K562 (cell line): ENCODE measurements around the gene SPAM1. TPM values are rescaled to one million over a fixed set of nuclear protein-coding genes. Genes with fewer than 3 reads are reported as not detected.

Source experiments
- ATAC-seq: fragments of 200-7000 bp; cut with Tn5 transposase; 3 replicates; pipeline ENCODE4 v1.9.1; 2020; ENCODE audit warnings: moderate library complexity
- BruUV-seq: library from RNA; stranded (reverse); fragments of 400-500 nt; replicated peaks from 2 replicates; lab custom pipeline; 2021; lab: Mats Ljungman, UMichigan
- CTCF ChIA-PET: fragments of 300-600 bp; formaldehyde crosslinking; extraction: SDS; loops from one replicate; lab custom pipeline; 2021; ENCODE audit warnings: low intra/inter-chr PET ratio; lab: Yijun Ruan, JAX
- POLR2A ChIA-PET: fragments of 300-600, 350-650 bp; sonication (Branson Sonifier 250); formaldehyde crosslinking; extraction: SDS; loops from one replicate; lab custom pipeline; 2021; ENCODE audit warnings: antibody characterized with exemption, inconsistent platforms; lab: Yijun Ruan, JAX
- DNase-seq, 4 experiments: peaks; one replicate each; pipeline versions ENCODE4 v3.0.0 to v3.0.0-alpha.2; 2011 to 2018; ENCODE audit warnings: low spot score in 3 of 4, mixed read lengths in 3 of 4; ENCODE audit errors: extremely low read depth in 1 of 4
- FAIRE-seq: peaks from 2 replicates; lab custom pipeline; 2011; peaks lifted over from hg19 to GRCh38; lab: Jason Lieb, UNC
- H2AFZ ChIP-seq: 2 replicates; pipeline ENCODE4 v1.6.0; 2011; ENCODE audit warnings: low read depth, low read length, control low read depth, inconsistent platforms
- H3K27ac ChIP-seq: fragments of 200-600 bp; 3 replicates; pipeline ENCODE4 v1.8.0; 2011; ENCODE audit warnings: low read depth, mild to moderate bottlenecking, control low read depth, inconsistent platforms, low read length, moderate library complexity, mixed read lengths; ENCODE audit errors: extremely low read depth
- H3K27me3 ChIP-seq, 2 experiments: fragments of 300-600 bp in 1 of 2; 2 replicates in 1 of 2; 3 replicates in 1 of 2; pipeline versions ENCODE4 v1.6.0 to v1.8.0; 2011; ENCODE audit warnings: inconsistent platforms in 2 of 2, low read length in 2 of 2, mild to moderate bottlenecking in 1 of 2, mixed read lengths in 1 of 2, moderate library complexity in 1 of 2; ENCODE audit not compliant: control insufficient read depth in 2 of 2, insufficient read depth in 2 of 2
- H3K36me3 ChIP-seq: fragments of 300-600 bp; 3 replicates; pipeline ENCODE4 v1.8.0; 2011; ENCODE audit warnings: mild to moderate bottlenecking, low read length, inconsistent platforms; ENCODE audit not compliant: control insufficient read depth, insufficient read depth
- H3K4me1 ChIP-seq, 2 experiments: fragments of 200-600 bp in 1 of 2; replicated peaks in 1 of 2; 2 replicates in 1 of 2; 3 replicates in 1 of 2; pipeline versions ENCODE4 v1.5.1 to v1.8.0; 2011; ENCODE audit warnings: inconsistent platforms in 2 of 2, low read length in 2 of 2, mild to moderate bottlenecking in 1 of 2, mixed read lengths in 1 of 2, moderate library complexity in 1 of 2; ENCODE audit not compliant: control insufficient read depth in 2 of 2, insufficient read depth in 2 of 2
- H3K4me2 ChIP-seq: 2 replicates; pipeline ENCODE4 v1.6.1; 2011; ENCODE audit warnings: low read length, control low read depth, inconsistent platforms, mixed read lengths; ENCODE audit not compliant: insufficient read depth
- H3K4me3 ChIP-seq: fragments of 200-600 bp; sonication (generic), shearing (Covaris generic); 2 replicates; pipeline ENCODE4 v1.5.1; 2016; ENCODE audit warnings: control low read depth, inconsistent platforms
- H3K79me2 ChIP-seq: fragments of 200-600 bp; 3 replicates; pipeline ENCODE4 v1.8.0; 2011; ENCODE audit warnings: low read length, inconsistent platforms; ENCODE audit not compliant: control insufficient read depth, insufficient read depth
- H3K9ac ChIP-seq, 2 experiments: 2 replicates each; pipeline versions ENCODE4 v1.6.0 to v1.6.1; 2011; ENCODE audit warnings: low read depth in 2 of 2, low read length in 2 of 2, control low read depth in 1 of 2, inconsistent platforms in 1 of 2, mild to moderate bottlenecking in 1 of 2, mixed read lengths in 1 of 2; ENCODE audit not compliant: insufficient read depth in 1 of 2
- H3K9me1 ChIP-seq: one replicate; pipeline ENCODE4 v1.6.0; 2011; ENCODE audit warnings: inconsistent platforms, mild to moderate bottlenecking, low read length, moderate library complexity; ENCODE audit not compliant: control insufficient read depth, insufficient read depth
- H3K9me3 ChIP-seq: replicated peaks from 2 replicates; pipeline ENCODE4 v1.5.1; 2011; ENCODE audit warnings: low read depth, low read length, inconsistent platforms; ENCODE audit not compliant: control insufficient read depth, insufficient read depth
- H4K20me1 ChIP-seq: replicated peaks from 2 replicates; pipeline ENCODE4 v1.6.1; 2011; ENCODE audit warnings: low read length, inconsistent platforms, mixed read lengths; ENCODE audit not compliant: control insufficient read depth, insufficient read depth
- ATF4 ChIP-seq: fragments of 450-650 bp; formaldehyde crosslinking; IDR thresholded peaks from 2 replicates; pipeline ENCODE4 v1.4.0; 2022; ENCODE audit warnings: mild to moderate bottlenecking, moderate library complexity
- DDX20 ChIP-seq: fragments of 450-650 bp; IDR thresholded peaks from 2 replicates; pipeline ENCODE4 v1.6.1; 2016; ENCODE audit warnings: missing genetic modification characterization, low read depth, mild to moderate bottlenecking, missing compliant biosample characterization, moderate library complexity
- FOS ChIP-seq: IDR thresholded peaks from 3 replicates; pipeline ENCODE4 v1.6.1; 2011; ENCODE audit not compliant: insufficient read length; ENCODE audit errors: extremely low read depth
- FOXO4 ChIP-seq: fragments of 450-650 bp; formaldehyde crosslinking; IDR thresholded peaks from 2 replicates; pipeline ENCODE4 v1.4.0; 2020; ENCODE audit warnings: mild to moderate bottlenecking, moderate library complexity
- NCOA6 ChIP-seq: fragments of 450-650 bp; IDR thresholded peaks from 2 replicates; pipeline ENCODE4 v1.6.1; 2017; ENCODE audit warnings: mild to moderate bottlenecking
- NFRKB ChIP-seq: fragments of 450-650 bp; IDR thresholded peaks from 2 replicates; pipeline ENCODE4 v1.6.1; 2016; ENCODE audit warnings: low read depth
- NKRF ChIP-seq: fragments of 450-650 bp; IDR thresholded peaks from 2 replicates; pipeline ENCODE4 v1.6.1; 2016; ENCODE audit warnings: borderline replicate concordance
- NRF1 ChIP-seq, 2 experiments: fragments of 450-650 bp; IDR thresholded peaks in 1 of 2; conservative IDR thresholded peaks in 1 of 2; 2 replicates each; pipeline ENCODE4 v1.6.1; 2014; ENCODE audit warnings: mild to moderate bottlenecking in 2 of 2
- PYGO2 ChIP-seq: fragments of 450-650 bp; IDR thresholded peaks from 2 replicates; pipeline ENCODE4 v1.6.1; 2016; ENCODE audit warnings: mild to moderate bottlenecking, missing genetic modification characterization, moderate library complexity, missing compliant biosample characterization
- TCFL5 ChIP-seq: fragments of 250-450 bp; sonication (Bioruptor Pico); conservative IDR thresholded peaks from 2 replicates; pipeline ENCODE4 v1.6.1; 2021; ENCODE audit warnings: mild to moderate bottlenecking, moderate library complexity, matching md5 sums
- ZFP1 ChIP-seq: fragments of 450-650 bp; formaldehyde crosslinking; IDR thresholded peaks from 2 replicates; pipeline ENCODE4 v1.4.0; 2020; ENCODE audit warnings: mild to moderate bottlenecking, mixed read lengths
- ZNF41 ChIP-seq: fragments of 250-450 bp; sonication (Bioruptor Pico); conservative IDR thresholded peaks from 2 replicates; pipeline ENCODE4 v1.4.0; 2020; ENCODE audit warnings: mild to moderate bottlenecking
- ZZZ3 ChIP-seq: fragments of 450-650 bp; IDR thresholded peaks from 2 replicates; pipeline ENCODE4 v1.6.1; 2016; ENCODE audit warnings: antibody characterized with exemption, mild to moderate bottlenecking, moderate library complexity
- WGBS: fragments of 100-300 bp; shearing (Covaris generic); methylation state at CpG from one replicate; pipeline ENCODE4 v1.1.6; 2016; ENCODE audit warnings: low coverage, mixed read lengths; ENCODE audit not compliant: insufficient coverage; ENCODE audit errors: missing lambda C conversion rate; 5-methylcytosine and 5-hydroxymethylcytosine counted together
- in situ Hi-C: fragments of 300-500 bp; cut with MboI; formaldehyde crosslinking; loops from 4 replicates; pipeline ENCODE4 v1.15.0; 2018; ENCODE audit warnings: inconsistent platforms, mixed read lengths
- intact Hi-C: fragments of 100-400 bp; cut with micrococcal nuclease; formaldehyde crosslinking; loops from 2 replicates; pipeline ENCODE4 v1.14.2; 2022
- polyA plus RNA-seq, 8 experiments: library from polyadenylated mRNA; depleted of rRNA in 4 of 8; stranded (reverse) in 5 of 8; unstranded in 3 of 8; fragments of >200 nt; fragmentation: Nextera tagmentation in 2 of 8; fragmentation: Illumina TruSeq in 1 of 8; extraction: Ambion mirVana in 2 of 8; extraction: Trizol in 1 of 8; gene quantifications; 2 replicates each; pipeline versions ENCODE4 v1.2.1 to v1.2.3, GENCODE V29; 2011 to 2014; ENCODE audit warnings: inconsistent platforms in 1 of 8, missing spikeins in 1 of 8
- total RNA-seq, 7 experiments: library from RNA; depleted of rRNA in 6 of 7; stranded (reverse); fragments of >200 nt in 6 of 7; fragmentation: Illumina TruSeq in 2 of 7; extraction: Trizol in 2 of 7; gene quantifications; 2 replicates each; pipeline versions ENCODE4 v1.2.1 to v1.2.3, GENCODE V29; 2011 to 2021; ENCODE audit warnings: low replicate concordance in 1 of 7
- TF ChIP-seq, protein P1 (sequence below): fragments of 250-450 bp; sonication (Bioruptor Pico); IDR thresholded peaks from 2 replicates; pipeline ENCODE4 v1.8.0; 2021; ENCODE audit warnings: borderline replicate concordance, mild to moderate bottlenecking, moderate library complexity; ENCODE audit not compliant: poor library complexity, severe bottlenecking

Gene SPAM1
- total and polyA plus RNA-seq, 9 of the 15 experiments (the other 6 are each of a cell fraction or from before 2014, with no cell fraction given): not detected

DNA sequence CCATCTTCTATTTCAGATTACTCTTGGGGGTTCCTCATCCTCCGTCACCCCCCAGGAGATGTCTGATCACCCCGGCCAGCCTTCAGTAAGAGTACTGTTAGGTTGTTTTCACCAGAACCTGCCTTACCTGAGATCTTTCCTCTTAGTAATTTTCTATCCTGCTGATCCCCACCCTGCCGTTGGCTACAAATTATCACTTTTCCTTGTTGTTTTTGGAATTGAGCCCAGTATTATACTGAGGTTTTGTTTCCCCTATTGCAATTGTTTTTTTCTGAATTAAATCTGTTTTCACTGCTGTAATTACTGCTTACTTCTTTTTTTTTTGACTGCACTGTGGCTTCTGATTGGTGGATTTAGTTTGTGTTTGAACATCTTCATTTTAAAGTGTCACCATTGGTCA lies 14.7 kb downstream of the SPAM1 start:
- Histone ChIP-seq H2AFZ (no peak overlapping the region), H3K27me3 (no peaks in the 10 kb centered on the region), H4K20me1 (no peaks in the 10 kb centered on the region), H3K79me2 (no peaks in the 10 kb centered on the region), H3K9me1 (no peaks in the 10 kb centered on the region), H3K9me3 (no peaks in the 10 kb centered on the region), H3K4me2 (no peak overlapping the region), H3K36me3 (no peaks in the 10 kb centered on the region), H3K27ac (no peak overlapping the region), H3K4me1 (no peaks in the 10 kb centered on the region), H3K9ac (no peak overlapping the region), H3K4me3 (no peak overlapping the region)
- intact Hi-C loops: no loop called here
- DNase-seq (no peak), FAIRE-seq (no peak), ATAC-seq (no peak)
- in situ Hi-C loops: no loop called here
- BruUV-seq: no TSS peak
- WGBS: 0% methylated on average over 3 of the region's 3 CpGs
- ChIA-PET CTCF (no interaction called here), POLR2A (no interaction called here)
- TF ChIP-seq ZFP1 (CRISPR knock-in tag) (no peak), ZNF41 (CRISPR knock-in tag) (no peak), DDX20 (tag) (no peak), ZZZ3 (no peak), NFRKB (no peak), ATF4 (CRISPR knock-in tag) (no peak), NKRF (no peak), NCOA6 (no peak), FOS (no peak), TCFL5 (no peak), PYGO2 (tag) (no peak), FOXO4 (CRISPR knock-in tag) (no peak), NRF1 (conservative IDR thresholded peaks at IDR 0.05 in 1 of 2, IDR thresholded peaks at IDR 0.05 in 1 of 2) (no peak)
- TF ChIP-seq, protein P1, sequence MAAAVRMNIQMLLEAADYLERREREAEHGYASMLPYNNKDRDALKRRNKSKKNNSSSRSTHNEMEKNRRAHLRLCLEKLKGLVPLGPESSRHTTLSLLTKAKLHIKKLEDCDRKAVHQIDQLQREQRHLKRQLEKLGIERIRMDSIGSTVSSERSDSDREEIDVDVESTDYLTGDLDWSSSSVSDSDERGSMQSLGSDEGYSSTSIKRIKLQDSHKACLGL (CRISPR knock-in tag): no peak
